HCT116 (cell line): ENCODE measurements around the gene TMEM38B. TPM values are rescaled to one million over a fixed set of nuclear protein-coding genes. Genes with fewer than 3 reads are reported as not detected.

Experiments
- ATAC-seq: fragments of 200-7000 bp; cut with Tn5 transposase; 2 replicates; pipeline ENCODE4 v1.9.1; 2020; ENCODE audit warnings: mild to moderate bottlenecking, moderate library complexity
- BruUV-seq: library from RNA; stranded (reverse); fragments of 400-500 nt; replicated peaks from 2 replicates; lab custom pipeline; 2021; lab: Mats Ljungman, UMichigan
- CTCF ChIA-PET: fragments of 300-600 bp; sonication (Branson Sonifier 250); formaldehyde crosslinking; loops from one replicate; lab custom pipeline; 2021; ENCODE audit warnings: antibody characterized with exemption; lab: Charles Lee
- POLR2A ChIA-PET: fragments of 300-600, 350-600 bp; sonication (Branson Sonifier 250); formaldehyde crosslinking; loops from one replicate; lab custom pipeline; 2021; ENCODE audit warnings: antibody characterized with exemption; lab: Charles Lee
- RAD21 ChIA-PET, 2 experiments: fragments of 300-600 bp; sonication (Branson Sonifier 250); formaldehyde crosslinking; loops; one replicate each; lab custom pipeline; 2023; ENCODE audit warnings: low total read pairs in 2 of 2; ENCODE audit not compliant: uncharacterized antibody in 2 of 2, unreplicated experiment in 2 of 2, low non-redundant PET in 1 of 2; lab: Charles Lee
- DNase-seq: peaks from one replicate; pipeline ENCODE4 v3.0.0-alpha.2; 2010; ENCODE audit warnings: low read depth, low spot score
- H2AFZ ChIP-seq: fragments of 200-600 bp; shearing (Covaris generic), sonication (generic); 2 replicates; pipeline ENCODE4 v1.6.1; 2017; ENCODE audit warnings: low read depth, mixed run types, mixed read lengths, antibody characterized with exemption, low read length; ENCODE audit not compliant: poor library complexity, severe bottlenecking
- H3K27ac ChIP-seq: 2 replicates; pipeline ENCODE4 v1.5.1; 2012; ENCODE audit warnings: low read depth, low read length
- H3K27me3 ChIP-seq: fragments of 200-600 bp; sonication (generic); 2 replicates; pipeline ENCODE4 v1.6.1; 2016; ENCODE audit warnings: mixed run types, low read length, mixed read lengths; ENCODE audit not compliant: insufficient read depth
- H3K36me3 ChIP-seq, 2 experiments: fragments of 200-500 bp in 1 of 2; fragments of 200-600 bp in 1 of 2; sonication (Bioruptor generic) in 1 of 2; sonication (generic) in 1 of 2; 2 replicates each; pipeline versions ENCODE4 v1.5.1 to v1.6.1; 2014 to 2016; ENCODE audit warnings: low read length in 2 of 2, inconsistent platforms in 1 of 2, mixed read lengths in 1 of 2, mixed run types in 1 of 2; ENCODE audit not compliant: insufficient read depth in 2 of 2, control insufficient read depth in 1 of 2
- H3K4me1 ChIP-seq, 2 experiments: fragments of 200-600 bp in 1 of 2; sonication (generic) in 1 of 2; 2 replicates each; pipeline versions ENCODE4 v1.5.1 to v1.6.1; 2012 to 2017; ENCODE audit warnings: low read length in 2 of 2, inconsistent platforms in 1 of 2, mild to moderate bottlenecking in 1 of 2, mixed read lengths in 1 of 2, mixed run types in 1 of 2, moderate library complexity in 1 of 2; ENCODE audit not compliant: insufficient read depth in 2 of 2, control insufficient read depth in 1 of 2
- H3K4me2 ChIP-seq: fragments of 200-600 bp; sonication (generic); 2 replicates; pipeline ENCODE4 v1.6.1; 2017; ENCODE audit warnings: mixed run types, low read length, mixed read lengths
- H3K4me3 ChIP-seq, 2 experiments: fragments of 200-600 bp in 1 of 2; sonication (generic) in 1 of 2; replicated peaks in 1 of 2; 2 replicates each; pipeline ENCODE4 v1.5.1; 2011 to 2016; ENCODE audit warnings: low read length in 2 of 2, control low read depth in 1 of 2, low read depth in 1 of 2, mild to moderate bottlenecking in 1 of 2, mixed read lengths in 1 of 2, mixed run types in 1 of 2
- H3K79me2 ChIP-seq: fragments of 200-600 bp; sonication (generic); 2 replicates; pipeline ENCODE4 v1.6.1; 2017; ENCODE audit warnings: mild to moderate bottlenecking, mixed run types, low read length, moderate library complexity, mixed read lengths; ENCODE audit not compliant: insufficient read depth
- H3K9ac ChIP-seq: fragments of 200-600 bp; sonication (generic); 2 replicates; pipeline ENCODE4 v1.6.1; 2016; ENCODE audit warnings: low read length, mixed read lengths
- H3K9me2 ChIP-seq: fragments of 200-600 bp; sonication (generic), shearing (Covaris generic); 2 replicates; pipeline ENCODE4 v1.6.1; 2017; ENCODE audit warnings: mixed run types, mild to moderate bottlenecking, moderate library complexity; ENCODE audit not compliant: insufficient read depth
- H3K9me3 ChIP-seq, 2 experiments: fragments of 200-500 bp in 1 of 2; fragments of 200-600 bp in 1 of 2; sonication (Bioruptor generic) in 1 of 2; sonication (generic) in 1 of 2; 2 replicates each; pipeline ENCODE4 v1.6.1; 2014 to 2017; ENCODE audit warnings: low read length in 2 of 2, mixed read lengths in 2 of 2, inconsistent platforms in 1 of 2, low read depth in 1 of 2, mild to moderate bottlenecking in 1 of 2, mixed run types in 1 of 2, moderate library complexity in 1 of 2; ENCODE audit not compliant: control insufficient read depth in 1 of 2, insufficient read depth in 1 of 2
- H4K20me1 ChIP-seq: fragments of 200-600 bp; sonication (generic), shearing (Covaris generic); 2 replicates; pipeline ENCODE4 v1.6.1; 2017; ENCODE audit warnings: mixed run types, mild to moderate bottlenecking, moderate library complexity; ENCODE audit not compliant: insufficient read depth
- CBX3 ChIP-seq: IDR thresholded peaks from 2 replicates; pipeline ENCODE4 v1.6.1; 2012; ENCODE audit warnings: low read depth
- CEBPB ChIP-seq: IDR thresholded peaks from 2 replicates; pipeline ENCODE4 v1.6.1; 2012; ENCODE audit warnings: low read depth
- EGR1 ChIP-seq: IDR thresholded peaks from 2 replicates; pipeline ENCODE4 v1.6.1; 2012; ENCODE audit warnings: low read depth
- EZH2 ChIP-seq: fragments of 200-600 bp; sonication (generic); IDR thresholded peaks from 2 replicates; pipeline ENCODE4 v1.6.1; 2017; ENCODE audit warnings: antibody characterized with exemption, mixed run types
- EZH2phosphoT487 ChIP-seq: fragments of 200-600 bp; IDR thresholded peaks from 2 replicates; pipeline ENCODE4 v1.6.1; 2018; ENCODE audit warnings: antibody characterized with exemption, borderline replicate concordance
- JUND ChIP-seq: IDR thresholded peaks from 2 replicates; pipeline ENCODE4 v1.6.1; 2012
- POLR2A ChIP-seq: IDR thresholded peaks from 2 replicates; pipeline ENCODE4 v1.7.0; 2011; ENCODE audit warnings: borderline replicate concordance; ENCODE audit not compliant: insufficient read depth, insufficient read length; ENCODE audit errors: extremely low read depth
- POLR2AphosphoS5 ChIP-seq: IDR thresholded peaks from 2 replicates; pipeline ENCODE4 v1.6.1; 2011; ENCODE audit warnings: mild to moderate bottlenecking, low read depth, low read length, moderate library complexity
- RAD21 ChIP-seq: IDR thresholded peaks from 2 replicates; pipeline ENCODE4 v1.6.1; 2012; ENCODE audit warnings: low read depth, mild to moderate bottlenecking
- SIN3A ChIP-seq: IDR thresholded peaks from 2 replicates; pipeline ENCODE4 v1.6.1; 2012; ENCODE audit warnings: low read depth
- SRF ChIP-seq: IDR thresholded peaks from 2 replicates; pipeline ENCODE4 v1.6.1; 2012; ENCODE audit warnings: low read depth
- TCF7L2 ChIP-seq: IDR thresholded peaks from 2 replicates; pipeline ENCODE4 v1.7.0; 2011; ENCODE audit warnings: borderline replicate concordance, inconsistent platforms; ENCODE audit not compliant: insufficient read depth, insufficient read length; ENCODE audit errors: extremely low read depth
- YY1 ChIP-seq: IDR thresholded peaks from 2 replicates; pipeline ENCODE4 v1.6.1; 2011; ENCODE audit warnings: low read length, low read depth, moderate library complexity, mild to moderate bottlenecking; ENCODE audit not compliant: insufficient replicate concordance; ENCODE audit errors: extremely low read depth
- ZFX ChIP-seq: fragments of 450-650 bp; IDR thresholded peaks from 2 replicates; pipeline ENCODE4 v1.6.1; 2017
- ZNF274 ChIP-seq: fragments of 200-500 bp; sonication (Bioruptor generic); IDR thresholded peaks from 2 replicates; pipeline ENCODE4 v1.6.1; 2014; ENCODE audit warnings: mild to moderate bottlenecking, low read depth, low read length, inconsistent platforms
- intact Hi-C: fragments of 100-400 bp; cut with micrococcal nuclease; formaldehyde crosslinking; loops from 2 replicates; pipeline ENCODE4 v1.10.0; 2022
- total RNA-seq: library from RNA; stranded (reverse); gene quantifications from one replicate; pipeline ENCODE4 v1.2.1, GENCODE V29; 2021; ENCODE audit not compliant: unreplicated experiment
- TF ChIP-seq, protein P1 (sequence below): IDR thresholded peaks from 2 replicates; pipeline ENCODE4 v1.6.1; 2012
- TF ChIP-seq, protein P2 (sequence below): IDR thresholded peaks from 2 replicates; pipeline ENCODE4 v1.6.1; 2012
- TF ChIP-seq, protein P3 (sequence below), 3 experiments: fragments of 200-600 bp in 1 of 3; sonication (generic) in 1 of 3; IDR thresholded peaks in 2 of 3; conservative IDR thresholded peaks in 1 of 3; 2 replicates each; pipeline ENCODE4 v1.5.1; 2012 to 2017; ENCODE audit warnings: low read depth in 2 of 3, low read length in 2 of 3, antibody characterized with exemption in 1 of 3, borderline replicate concordance in 1 of 3, control low read depth in 1 of 3, mild to moderate bottlenecking in 1 of 3, mixed read lengths in 1 of 3, mixed run types in 1 of 3, moderate library complexity in 1 of 3; ENCODE audit not compliant: insufficient read depth in 1 of 3

Gene TMEM38B
- total RNA-seq, 1 experiment from 2014 or later = 24.5 TPM

DNA sequence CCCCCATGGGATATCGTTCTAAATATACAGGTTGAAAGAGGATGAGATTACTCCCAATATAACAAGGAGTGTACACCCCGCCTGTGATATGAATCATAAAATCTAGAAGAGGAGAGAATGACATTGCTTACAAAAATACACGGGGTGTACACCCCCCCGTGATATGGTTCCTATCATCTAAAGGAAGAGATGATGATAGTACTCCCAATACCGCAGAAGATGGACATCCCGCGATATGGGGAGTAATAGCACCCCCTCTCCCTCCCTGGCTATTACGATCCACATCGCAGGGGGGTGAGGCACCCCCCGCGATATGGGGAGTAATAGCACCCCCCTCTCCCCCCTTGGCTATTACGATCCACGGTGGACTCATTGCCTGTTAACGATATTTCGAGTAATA lies 124.6 kb downstream of the TMEM38B start:
- CTCF ChIA-PET = no interaction called here
- DNase-seq = no peak
- H3K36me3 ChIP-seq = no peaks in the 10 kb centered on the region
- no peaks in the 10 kb centered on the region for H3K79me2 ChIP-seq
- H3K27ac ChIP-seq = no peak overlapping the region
- no peak overlapping the region for H3K4me3 ChIP-seq
- no peaks in the 10 kb centered on the region; a peak in 1 of 4 replicates for H3K9me3 ChIP-seq
- intact Hi-C loops = no loop called here
- no peak overlapping the region for H3K4me2 ChIP-seq
- ATAC-seq = no peak
- H4K20me1 ChIP-seq = no peaks in the 10 kb centered on the region
- POLR2A ChIA-PET = no interaction called here
- no peak overlapping the region for H3K9ac ChIP-seq
- no peaks in the 10 kb centered on the region for H3K4me1 ChIP-seq
- no peak overlapping the region for H2AFZ ChIP-seq
- TF ChIP-seq, protein P1, sequence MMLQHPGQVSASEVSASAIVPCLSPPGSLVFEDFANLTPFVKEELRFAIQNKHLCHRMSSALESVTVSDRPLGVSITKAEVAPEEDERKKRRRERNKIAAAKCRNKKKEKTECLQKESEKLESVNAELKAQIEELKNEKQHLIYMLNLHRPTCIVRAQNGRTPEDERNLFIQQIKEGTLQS = no peak
- TF ChIP-seq, protein P2, sequence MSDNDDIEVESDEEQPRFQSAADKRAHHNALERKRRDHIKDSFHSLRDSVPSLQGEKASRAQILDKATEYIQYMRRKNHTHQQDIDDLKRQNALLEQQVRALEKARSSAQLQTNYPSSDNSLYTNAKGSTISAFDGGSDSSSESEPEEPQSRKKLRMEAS = no peak
- TF ChIP-seq POLR2A = no peak
- TF ChIP-seq POLR2AphosphoS5 = no peak
- no peak for TF ChIP-seq RAD21
- TF ChIP-seq EZH2 = no peak
- TF ChIP-seq TCF7L2 = no peak
- no peak for TF ChIP-seq ZFX
- TF ChIP-seq SRF = no peak
- TF ChIP-seq ZNF274 = no peak
- no peak for TF ChIP-seq EZH2phosphoT487
- TF ChIP-seq CEBPB = no peak
- TF ChIP-seq EGR1 = no peak
- H3K9me2 ChIP-seq = no peaks in the 10 kb centered on the region
- no TSS peak for BruUV-seq
- RAD21 ChIA-PET = no interaction called here
- no peaks in the 10 kb centered on the region for H3K27me3 ChIP-seq

GRCh38 chr9:105822814-105823213 lies 128.5 kb downstream of the TMEM38B start:
- H3K36me3 ChIP-seq = no peaks in the 10 kb centered on the region
- no peaks in the 10 kb centered on the region for H3K79me2 ChIP-seq
- RAD21 ChIA-PET = no interaction called here
- no peaks in the 10 kb centered on the region for H3K27me3 ChIP-seq
- no peaks in the 10 kb centered on the region for H3K9me3 ChIP-seq
- H4K20me1 ChIP-seq = no peaks in the 10 kb centered on the region
- H2AFZ ChIP-seq = no peak overlapping the region
- H3K27ac ChIP-seq = no peak overlapping the region
- no peak overlapping the region for H3K9ac ChIP-seq
- BruUV-seq = no TSS peak
- H3K4me2 ChIP-seq = no peak overlapping the region
- intact Hi-C loops = no loop called here
- no peaks in the 10 kb centered on the region for H3K4me1 ChIP-seq
- DNase-seq (no peak), ATAC-seq (no peak)
- no peaks in the 10 kb centered on the region for H3K9me2 ChIP-seq
- CTCF ChIA-PET = no interaction called here
- H3K4me3 ChIP-seq = no peak overlapping the region
- POLR2A ChIA-PET = no interaction called here
- TF ChIP-seq ZNF274 (no peak), EZH2 (no peak), YY1 (no peak), EGR1 (no peak), JUND (no peak), CBX3 (no peak), SIN3A (no peak), EZH2phosphoT487 (no peak), POLR2AphosphoS5 (no peak), CEBPB (no peak)
- TF ChIP-seq, protein P3, sequence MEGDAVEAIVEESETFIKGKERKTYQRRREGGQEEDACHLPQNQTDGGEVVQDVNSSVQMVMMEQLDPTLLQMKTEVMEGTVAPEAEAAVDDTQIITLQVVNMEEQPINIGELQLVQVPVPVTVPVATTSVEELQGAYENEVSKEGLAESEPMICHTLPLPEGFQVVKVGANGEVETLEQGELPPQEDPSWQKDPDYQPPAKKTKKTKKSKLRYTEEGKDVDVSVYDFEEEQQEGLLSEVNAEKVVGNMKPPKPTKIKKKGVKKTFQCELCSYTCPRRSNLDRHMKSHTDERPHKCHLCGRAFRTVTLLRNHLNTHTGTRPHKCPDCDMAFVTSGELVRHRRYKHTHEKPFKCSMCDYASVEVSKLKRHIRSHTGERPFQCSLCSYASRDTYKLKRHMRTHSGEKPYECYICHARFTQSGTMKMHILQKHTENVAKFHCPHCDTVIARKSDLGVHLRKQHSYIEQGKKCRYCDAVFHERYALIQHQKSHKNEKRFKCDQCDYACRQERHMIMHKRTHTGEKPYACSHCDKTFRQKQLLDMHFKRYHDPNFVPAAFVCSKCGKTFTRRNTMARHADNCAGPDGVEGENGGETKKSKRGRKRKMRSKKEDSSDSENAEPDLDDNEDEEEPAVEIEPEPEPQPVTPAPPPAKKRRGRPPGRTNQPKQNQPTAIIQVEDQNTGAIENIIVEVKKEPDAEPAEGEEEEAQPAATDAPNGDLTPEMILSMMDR (IDR thresholded peaks at IDR 0.05 in 2 of 3, conservative IDR thresholded peaks at IDR 0.05 in 1 of 3; ENCODE audit: borderline replicate concordance in 1 of 3, insufficient read depth in 1 of 3, low read depth in 2 of 3, low read length in 2 of 3) = no peak
